ENCODE measurements around the gene RAMP1. TPM values are rescaled to one million over a fixed set of nuclear protein-coding genes. Genes with fewer than 3 reads are reported as not detected.
"Not testable (repeated sequence)": the region's sequence is repeated elsewhere in the genome, so short reads cannot be mapped to it uniquely, and the experiment has no call there.

Gene RAMP1
- 25.4 and 35.8 TPM in 2 replicates for total RNA-seq (2014; rRNA removed; shearing (Covaris generic))

DNA sequence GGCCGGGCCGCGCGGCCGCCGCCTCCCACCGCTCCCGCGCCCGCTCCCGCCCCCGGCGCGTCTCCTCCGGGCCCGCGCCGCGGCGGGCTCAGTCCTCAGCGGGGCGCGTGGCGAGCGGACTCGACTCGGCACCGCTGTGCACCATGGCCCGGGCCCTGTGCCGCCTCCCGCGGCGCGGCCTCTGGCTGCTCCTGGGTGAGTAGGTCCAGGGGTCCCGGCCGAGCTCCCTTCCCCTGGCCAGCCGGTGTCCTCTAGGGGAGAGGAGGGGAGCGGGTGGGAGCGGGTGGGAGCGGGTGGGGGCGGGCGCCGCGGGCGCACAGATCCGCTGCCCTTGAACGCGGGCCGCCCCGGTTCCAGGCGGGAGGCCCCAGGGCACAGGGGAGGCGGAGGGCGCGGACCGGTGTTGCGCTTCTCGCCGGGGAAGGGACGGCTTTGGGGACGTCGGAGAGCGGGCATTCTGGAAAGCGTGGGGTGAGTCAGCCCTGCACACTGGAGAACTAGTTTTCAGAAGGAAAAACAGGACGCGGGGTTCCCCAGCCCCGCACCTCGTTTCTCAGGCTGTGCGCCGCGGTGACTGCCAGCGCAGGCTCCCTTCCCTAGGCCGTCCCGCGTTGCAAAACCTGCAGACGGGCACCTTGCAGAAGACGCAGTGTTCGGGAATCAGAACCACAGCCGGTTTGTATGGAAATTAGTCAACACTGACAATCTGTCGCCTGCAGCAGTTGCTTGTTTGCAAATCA is at the start of gene RAMP1:
Gene RAMP1 (plus strand): TSS at position 91 of the 740 bp plus-strand sequence. CDS start 53 bp downstream, at position 144.
- DNase-seq (ENCODE audit: low read depth): peak; percentile 44

DNA sequence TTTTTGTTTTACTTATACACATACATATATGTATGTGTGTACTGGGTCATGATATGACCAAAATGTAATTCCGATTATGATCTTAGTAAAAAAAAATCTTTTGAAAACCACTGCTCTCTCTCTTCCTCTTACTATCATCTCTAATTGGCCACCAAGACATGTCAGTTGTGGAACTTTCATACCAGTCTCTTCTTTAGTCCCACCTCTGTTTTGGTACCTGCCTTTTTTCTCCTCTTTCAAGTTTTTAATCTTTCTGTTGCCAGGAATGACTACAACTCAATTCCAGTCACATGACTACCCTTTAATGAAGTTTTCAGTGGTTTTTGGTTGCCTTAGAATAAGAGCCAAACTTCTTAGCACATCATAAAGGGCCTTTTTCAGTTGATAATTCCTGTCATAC is 43.8 kb upstream of the RAMP1 start:
- no peak for DNase-seq (ENCODE audit: low read depth)

DNA sequence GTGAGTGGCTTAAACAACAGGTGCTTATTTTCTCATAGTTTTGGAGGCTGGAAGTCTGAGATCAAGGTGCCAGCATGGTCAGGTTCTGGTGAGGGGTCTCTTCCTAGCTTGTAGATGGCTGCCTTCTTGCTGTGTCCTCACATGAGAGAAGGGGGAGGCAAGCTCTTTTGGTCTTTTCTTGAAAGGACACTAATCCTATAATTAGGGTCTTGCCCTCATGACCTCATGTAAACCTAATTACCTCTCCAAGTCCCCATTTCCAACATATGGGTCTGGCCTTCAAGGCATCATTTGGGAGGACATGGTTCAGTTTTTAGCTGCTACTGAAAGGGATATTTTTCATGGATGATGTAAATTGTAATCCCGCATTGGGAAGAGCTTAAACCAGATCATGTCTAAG is 42.9 kb upstream of the RAMP1 start:
- no peak for DNase-seq (ENCODE audit: low read depth)

DNA sequence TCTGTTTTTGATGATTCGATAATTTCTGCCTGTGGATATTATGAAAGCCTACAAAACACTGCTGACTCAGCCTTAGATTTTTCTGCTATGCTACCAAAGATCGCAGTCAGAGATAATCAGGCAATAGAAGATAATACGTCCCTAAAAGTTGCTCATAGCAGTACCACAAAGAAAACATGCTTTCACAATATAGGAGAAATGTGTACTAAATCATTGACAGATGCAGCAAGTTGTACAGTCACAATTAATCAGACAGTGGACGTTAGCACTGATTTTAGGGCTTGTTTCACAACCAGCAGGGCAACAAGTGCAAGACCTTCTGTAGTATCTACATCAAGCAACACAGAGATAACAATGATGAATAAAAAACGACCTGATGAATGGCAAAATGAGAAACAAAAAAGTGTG is 41.4 kb upstream of the RAMP1 start:
- peak; percentile 49 for DNase-seq (ENCODE audit: low read depth)

DNA sequence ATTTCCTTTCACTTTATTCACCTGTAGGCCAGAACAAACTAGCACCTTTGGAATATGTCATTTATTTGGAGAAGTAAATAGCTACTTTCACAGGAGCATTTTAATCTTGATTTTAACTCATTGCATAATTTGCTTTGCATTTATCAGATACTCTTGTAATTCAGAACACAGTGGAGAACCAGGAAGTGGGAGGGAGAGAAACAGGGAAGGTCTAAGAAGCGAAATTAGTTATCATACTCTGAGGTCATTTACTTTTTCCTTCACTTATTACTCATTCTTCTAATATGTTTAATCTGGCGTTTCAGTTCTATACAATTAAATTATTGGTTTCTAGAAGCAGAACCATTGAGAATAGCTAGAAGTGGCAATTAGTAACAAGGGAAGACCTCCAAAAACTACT is 40.2 kb upstream of the RAMP1 start:
- DNase-seq (ENCODE audit: low read depth): no peak

DNA sequence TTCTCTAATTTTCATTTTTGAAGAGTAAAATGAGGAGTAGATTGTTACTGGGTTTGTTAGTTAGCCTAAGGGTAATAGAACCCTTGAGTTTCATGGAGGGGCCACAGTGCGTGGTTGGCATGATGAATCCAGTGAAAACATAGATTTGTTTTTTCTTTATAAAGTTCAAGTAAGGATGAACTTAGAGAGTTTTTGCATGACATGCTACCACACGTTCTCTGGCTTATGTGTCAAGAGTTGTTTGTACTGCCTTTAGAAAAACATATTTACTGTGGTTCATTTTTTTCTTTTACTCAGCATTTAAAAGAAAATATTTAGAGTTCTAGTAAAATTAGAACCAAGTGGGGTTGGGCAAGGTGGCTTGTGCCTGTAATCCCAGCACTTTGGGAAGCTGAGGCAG is 39.0 kb upstream of the RAMP1 start:
- DNase-seq (ENCODE audit: low read depth): no peak

DNA sequence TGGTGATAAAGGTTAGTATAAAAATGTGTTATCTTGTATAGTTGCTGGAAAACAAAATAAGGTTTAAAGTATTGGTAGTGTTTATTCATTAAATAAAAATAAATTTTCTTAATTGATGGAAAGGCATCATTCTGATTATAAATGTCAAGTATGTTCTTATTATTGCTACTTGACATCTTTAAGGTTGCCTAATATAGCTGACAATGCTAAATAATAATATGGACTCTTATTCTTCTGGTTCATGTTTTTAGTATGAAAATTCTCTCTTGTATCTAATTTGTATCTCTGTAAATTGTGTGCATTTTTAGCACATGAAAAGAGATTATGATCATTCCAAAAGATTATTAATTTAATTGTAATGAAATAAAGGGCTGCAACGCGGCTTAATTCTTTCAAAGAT is 35.9 kb upstream of the RAMP1 start:
- DNase-seq (ENCODE audit: low read depth): no peak

DNA sequence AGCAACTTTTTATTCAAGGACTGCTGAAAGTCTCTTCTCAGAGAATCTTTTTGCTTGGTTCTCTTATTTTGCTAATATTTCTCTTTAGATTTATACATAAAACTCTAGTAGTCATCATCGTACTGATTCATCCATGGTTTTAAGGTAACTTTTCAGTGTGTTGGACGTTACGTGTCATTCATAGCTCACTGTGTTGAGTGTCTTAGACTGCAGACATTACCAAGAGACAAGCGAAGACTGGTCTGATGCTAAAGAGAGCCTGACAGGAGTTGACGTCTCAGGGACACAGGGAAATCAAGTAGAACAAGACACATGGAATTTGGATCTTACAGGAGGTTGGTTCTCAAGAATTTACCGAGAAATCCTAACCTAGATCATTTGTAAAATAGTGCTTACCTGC is 35.3 kb upstream of the RAMP1 start:
- DNase-seq (ENCODE audit: low read depth): no peak

DNA sequence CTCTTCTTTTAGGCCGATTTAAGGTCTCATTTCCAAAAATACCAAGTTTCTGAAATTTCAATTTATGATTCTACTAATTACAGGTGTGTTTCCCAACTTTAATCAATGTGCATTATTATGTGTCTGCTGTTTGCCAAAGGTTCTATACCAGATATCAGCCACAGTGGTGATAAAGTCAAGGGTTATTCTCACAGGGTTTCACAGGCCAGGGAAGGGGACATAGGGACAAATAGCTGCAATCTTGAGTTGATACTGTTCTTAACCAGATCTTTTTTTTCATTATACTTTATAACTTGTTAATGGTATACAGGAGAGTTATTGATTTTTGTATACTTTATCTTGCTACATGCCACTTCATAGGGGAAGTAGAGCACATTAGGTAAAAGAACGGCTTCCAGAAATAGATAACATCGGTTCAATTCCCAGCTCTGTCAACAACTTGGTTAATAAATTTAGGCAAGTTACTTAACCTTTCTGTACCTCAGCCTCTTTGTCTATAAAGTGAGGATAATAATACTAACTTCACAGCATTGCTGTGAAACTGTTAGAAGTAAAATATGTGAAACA is 31.9 kb upstream of the RAMP1 start:
- DNase-seq (ENCODE audit: low read depth): no peak

DNA sequence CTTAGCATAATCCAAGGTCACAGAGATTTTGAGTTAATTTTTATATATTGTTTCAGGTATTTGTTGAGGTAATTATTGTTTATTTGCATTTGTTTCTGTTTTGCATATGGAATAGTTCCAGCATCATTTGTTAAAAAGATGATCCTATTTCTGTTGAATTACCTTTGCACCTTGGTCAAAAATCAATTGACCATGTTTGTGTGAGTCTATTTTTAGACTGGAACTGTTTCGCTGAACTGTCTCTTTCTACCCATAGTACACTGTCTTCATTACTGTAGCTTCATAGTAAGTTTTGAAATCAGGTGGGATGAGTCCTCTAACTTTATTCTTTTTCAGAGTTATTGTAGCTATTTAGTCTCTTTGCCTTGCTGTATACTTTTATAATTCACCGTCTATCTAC is 28.9 kb upstream of the RAMP1 start:
- DNase-seq (ENCODE audit: low read depth): no peak

DNA sequence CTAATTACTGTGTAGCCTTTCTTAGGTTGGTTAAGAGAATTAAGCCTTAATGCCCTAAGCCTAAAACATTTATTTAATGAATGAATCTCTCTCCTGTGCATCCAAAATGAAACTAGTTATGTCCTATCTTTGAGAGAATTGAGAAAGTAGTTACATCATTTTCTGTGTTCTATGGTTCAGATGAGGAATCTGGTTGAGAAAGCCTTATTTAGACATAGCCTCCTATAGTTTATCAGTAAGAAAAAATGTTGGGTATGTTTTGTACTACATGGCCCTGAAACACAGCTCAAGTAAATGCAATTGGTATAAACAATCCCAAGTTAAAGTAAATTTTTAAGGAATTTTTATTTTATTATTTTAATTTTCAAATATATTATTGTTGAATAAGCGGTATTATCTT is 25.9 kb upstream of the RAMP1 start:
- no peak for DNase-seq (ENCODE audit: low read depth)

DNA sequence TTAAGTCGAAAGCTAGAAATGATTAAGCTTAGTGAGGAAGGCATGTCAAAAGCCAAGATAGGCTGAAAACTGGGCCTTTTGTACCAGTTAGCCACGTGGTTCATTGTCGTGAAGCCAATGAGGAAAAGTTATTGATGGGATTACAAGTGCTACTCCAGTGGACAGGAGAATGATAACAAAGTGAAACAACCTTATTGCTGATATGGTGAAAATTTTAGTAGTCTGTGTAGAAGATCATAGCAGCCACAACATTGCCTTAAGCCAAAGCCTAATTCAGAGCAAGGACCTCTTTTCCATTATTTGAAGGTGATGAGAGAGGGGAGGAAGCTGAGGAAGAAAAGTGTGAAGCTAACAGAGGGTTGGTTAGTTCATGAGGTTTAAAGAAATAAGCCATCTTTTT is 24.1 kb upstream of the RAMP1 start:
- no peak for DNase-seq (ENCODE audit: low read depth)

DNA sequence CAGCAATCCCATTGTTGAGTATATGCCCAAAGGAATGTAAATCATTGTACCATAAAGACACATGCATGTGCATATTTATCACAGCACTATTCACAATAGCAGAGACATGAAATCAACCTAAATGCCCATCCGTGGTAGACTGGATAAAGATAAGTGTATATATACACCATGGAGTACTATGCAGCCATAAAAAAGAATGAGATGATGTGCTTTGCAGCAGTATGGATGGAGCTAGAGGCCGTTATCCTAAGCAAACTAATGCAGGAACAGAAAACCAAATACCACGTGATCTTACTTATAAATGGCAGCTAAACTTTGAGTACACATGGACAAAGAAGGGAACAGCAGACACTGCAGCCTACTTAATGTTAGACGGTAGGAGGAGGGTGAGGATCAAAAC is 18.4 kb upstream of the RAMP1 start:
- DNase-seq (ENCODE audit: low read depth): no peak

DNA sequence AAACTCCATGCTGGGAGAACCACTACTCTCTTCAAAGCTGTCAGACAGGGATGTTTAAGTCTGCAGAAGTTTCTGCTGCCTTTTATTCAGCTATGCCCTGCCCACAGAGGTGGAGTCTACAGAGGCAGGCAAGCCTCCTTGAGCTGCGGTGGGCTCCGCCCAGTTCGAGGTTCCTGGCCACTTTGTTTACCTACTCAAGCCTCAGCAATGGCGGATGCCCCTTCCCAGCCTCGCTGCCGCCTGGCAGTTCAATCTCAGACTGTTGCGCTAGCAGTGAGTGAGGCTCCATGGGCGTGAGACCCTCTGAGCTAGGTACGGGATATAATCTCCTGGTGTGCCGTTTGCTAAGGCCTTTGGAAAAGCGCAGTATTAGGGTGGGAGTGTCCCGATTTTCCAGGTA is 10.5 kb upstream of the RAMP1 start:
- DNase-seq (ENCODE audit: low read depth): not testable (repeated sequence)

DNA sequence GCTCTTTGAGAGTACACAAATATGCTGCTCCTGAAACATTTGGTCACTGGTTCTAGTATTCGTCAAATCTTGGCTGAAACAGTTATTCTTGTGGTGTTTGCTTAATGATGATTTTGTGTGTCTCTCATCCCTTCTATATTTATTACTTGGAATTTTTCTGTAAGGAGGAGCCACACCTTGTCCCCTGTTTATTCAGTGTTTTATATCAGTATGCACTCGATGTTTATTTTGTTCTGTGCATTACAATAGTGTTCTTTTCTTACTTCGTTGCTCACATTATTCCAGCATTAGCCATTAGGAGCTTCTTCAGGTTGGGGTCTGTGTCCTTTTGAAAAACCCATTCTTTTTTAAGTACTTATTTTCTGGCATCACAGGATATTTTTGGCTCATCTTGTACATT is 5.1 kb upstream of the RAMP1 start:
- no peak for DNase-seq (ENCODE audit: low read depth)

DNA sequence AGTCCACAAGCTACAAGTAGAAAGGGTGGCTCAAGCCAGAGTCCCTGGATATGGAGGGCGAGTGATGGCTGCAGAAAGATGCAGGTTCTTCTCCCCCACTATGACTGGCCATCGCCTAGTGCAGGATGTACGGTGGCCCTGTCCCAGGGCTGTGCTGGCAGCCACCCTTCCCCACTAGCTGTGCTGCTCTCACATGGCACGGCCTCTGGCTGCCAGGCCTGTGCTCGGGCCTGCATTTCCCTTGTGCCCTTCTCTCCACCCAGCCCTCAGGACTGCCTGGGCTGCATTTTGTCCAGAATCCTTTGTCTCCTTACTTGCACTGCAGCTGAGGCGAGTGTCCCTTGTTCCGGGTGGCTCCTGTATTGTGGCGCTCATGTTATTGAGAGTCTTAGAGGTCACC is 1.6 kb upstream of the RAMP1 start:
- no peak for DNase-seq (ENCODE audit: low read depth)

DNA sequence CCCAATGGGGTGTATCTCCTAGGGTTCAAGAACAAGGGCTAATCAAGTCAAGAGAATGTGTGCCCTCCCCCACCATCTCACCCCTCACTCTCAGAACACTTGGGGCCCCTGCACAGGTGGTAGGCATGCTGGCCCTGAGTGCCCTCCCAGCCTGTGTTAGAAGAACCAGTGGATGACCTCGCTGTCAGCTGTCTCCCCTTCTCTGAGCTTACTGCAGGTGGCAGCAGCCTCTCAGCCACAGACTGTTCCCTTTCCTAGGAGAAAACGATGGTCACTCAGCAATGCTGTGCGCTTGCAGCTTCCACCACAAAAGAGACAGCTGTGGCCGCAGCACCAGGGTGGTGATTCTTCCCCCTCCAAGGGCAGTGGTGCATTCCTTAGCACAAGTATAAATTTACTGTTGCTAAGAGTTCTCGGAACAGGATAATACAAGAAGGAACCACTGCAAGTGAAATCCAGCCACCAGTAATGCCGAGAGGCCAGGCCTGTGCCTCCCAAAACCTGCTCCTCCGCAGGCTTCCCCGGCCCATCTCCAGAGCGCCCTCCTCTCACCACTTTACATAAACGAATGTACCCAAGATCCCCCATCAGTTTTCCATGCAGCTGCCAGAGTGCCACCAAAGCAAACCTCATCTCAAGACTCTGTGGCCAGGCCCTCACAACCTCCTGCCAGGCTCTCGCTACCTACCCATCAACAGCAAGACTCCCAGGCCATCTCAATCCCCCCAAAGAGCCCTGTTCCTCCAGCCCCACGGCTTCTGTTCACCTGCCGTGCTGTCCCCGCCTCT is 935 bp upstream of the RAMP1 start:
- DNase-seq (ENCODE audit: low read depth): peak; percentile 78

DNA sequence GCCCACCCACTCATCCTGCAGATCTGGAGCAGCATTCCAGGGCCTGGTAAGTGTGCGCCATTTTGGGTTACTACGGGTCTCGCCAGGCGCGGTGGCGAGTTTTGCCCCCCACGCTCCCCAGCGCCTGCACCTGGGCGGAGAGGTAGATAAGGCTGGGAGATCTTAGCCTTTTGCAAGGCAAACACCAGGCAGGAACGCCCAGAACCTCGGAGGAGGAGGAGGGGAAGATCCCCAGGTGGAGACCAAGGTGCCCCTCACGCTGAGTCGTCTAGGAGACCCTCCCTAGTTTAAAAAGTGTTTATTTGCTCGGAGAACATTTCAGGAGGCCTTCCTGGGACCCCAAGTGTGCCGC is 365 bp upstream of the RAMP1 start:
- DNase-seq (ENCODE audit: low read depth): no peak

DNA sequence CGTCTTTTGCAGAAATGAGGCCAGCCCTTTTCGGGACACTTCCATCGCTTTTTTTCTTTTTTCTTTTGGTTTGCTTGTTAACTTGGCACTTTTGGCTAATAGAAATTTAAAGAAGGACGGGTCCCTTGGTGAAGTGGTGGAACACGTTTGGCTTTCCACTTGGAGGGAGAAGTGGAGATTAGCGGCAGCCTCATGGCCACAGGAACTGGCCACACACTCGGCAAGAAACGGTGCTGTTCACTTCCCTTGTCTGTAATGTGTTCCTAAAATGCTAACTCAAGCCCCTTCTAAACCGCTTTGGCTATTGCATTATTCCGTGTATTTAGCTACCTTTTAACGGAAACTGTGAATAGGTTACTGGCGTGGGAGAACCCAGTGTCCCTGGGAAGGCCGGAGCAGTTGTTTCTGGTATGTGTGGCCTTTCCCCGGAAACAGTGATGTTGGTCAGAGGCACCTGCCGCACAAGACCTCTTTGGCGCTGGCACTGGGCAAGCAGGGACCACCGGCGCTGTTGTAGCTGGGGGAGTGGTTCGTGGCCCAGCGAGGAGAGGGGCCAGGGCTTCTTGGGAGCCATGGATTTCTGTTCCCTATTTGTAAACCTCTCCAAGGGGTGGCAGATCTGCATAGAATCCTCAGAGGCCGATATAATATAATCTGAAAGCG is 981 bp downstream of the RAMP1 start:
- no peak for DNase-seq (ENCODE audit: low read depth)

DNA sequence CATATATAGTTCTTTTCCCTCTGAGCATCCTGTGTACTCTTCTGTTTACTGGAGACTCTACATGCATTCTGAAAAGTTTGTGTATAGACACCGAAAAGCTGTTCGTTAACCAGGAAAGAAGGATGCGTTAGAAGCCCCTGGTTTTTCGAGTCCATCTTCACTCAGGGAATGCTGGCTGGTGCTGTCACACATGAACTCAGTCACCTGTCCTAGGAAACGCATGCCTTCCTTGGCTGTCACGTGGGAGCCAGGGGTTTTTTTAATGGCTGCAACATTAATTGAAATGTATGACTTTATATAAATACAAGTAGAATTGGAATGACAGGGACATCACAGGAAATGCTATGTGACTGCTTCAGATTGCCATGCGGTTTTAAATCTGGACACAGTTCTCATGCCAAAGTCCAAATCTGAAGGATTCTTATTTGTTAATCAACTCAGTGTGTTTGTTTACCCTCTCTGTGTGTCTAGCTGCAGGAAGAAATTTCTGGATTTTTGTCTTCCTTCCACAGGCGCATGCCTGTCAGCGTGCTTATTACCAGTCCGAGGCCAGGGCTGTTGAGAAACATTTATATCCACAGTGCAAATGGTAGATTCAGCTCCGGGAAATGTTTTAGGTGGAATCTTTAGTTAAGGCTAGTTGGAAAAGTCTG is 2.6 kb downstream of the RAMP1 start:
- no peak for DNase-seq (ENCODE audit: low read depth)

DNA sequence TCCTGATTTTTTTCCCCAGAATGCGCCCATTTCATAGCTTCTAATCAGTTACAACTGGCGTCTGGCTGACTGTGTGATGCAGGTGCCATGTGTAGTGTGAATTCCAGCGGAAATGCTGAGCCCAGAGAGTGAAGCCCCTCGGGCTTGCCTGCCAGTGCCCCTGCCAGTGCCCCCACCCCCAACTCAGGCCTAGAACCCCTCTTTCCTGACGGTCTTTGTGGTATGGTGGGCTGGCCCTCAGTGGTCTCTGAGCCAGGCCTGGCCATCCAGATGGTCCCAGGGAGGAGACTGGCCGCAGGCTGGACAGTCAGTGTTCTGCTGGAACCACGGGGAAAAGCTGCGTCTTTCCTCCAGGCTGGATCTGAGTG is 3.1 kb downstream of the RAMP1 start:
- DNase-seq (ENCODE audit: low read depth): no peak

DNA sequence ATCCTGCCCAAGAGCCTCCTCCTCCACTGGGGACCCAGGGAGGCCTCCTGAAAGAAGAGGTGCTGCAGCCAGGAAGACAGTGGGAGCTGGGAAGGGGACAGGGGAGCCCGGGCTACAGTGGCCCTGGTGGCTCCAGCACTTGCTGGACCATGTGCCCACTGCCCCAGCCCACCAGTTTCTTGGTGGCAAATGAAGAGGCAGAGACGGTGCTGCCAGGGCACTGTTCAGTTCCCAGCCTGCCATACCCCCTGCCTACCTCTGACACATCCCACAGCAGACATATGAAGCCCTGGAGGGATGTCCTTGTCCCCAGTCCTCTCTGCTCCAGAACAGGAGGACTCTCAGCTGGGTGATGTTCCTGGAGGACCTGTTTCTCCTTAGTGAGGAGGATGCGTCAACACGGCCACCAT is 3.7 kb downstream of the RAMP1 start:
- no peak for DNase-seq (ENCODE audit: low read depth)

All from M059J (cell line).